ENCODE measurements around the gene PUSL1. TPM values are rescaled to one million over a fixed set of nuclear protein-coding genes. Genes with fewer than 3 reads are reported as not detected.

PUSL1 gene
- total RNA-seq, 1 experiment from 2014 or later: 132 TPM

- no peak for ATAC-seq
- H3F3A ChIP-seq (ENCODE audit: low read length, unreplicated experiment): no peaks in the 10 kb centered on the region
- no peaks in the 10 kb centered on the region for H3K27me3 ChIP-seq (ENCODE audit: low read length)
- H3K9ac ChIP-seq (ENCODE audit: low read length): no peak overlapping the region
- BruUV-seq (replicated peaks): no TSS peak
- H3K9me2 ChIP-seq (replicated peaks; ENCODE audit: low read length): no peaks in the 10 kb centered on the region
- no peaks in the 10 kb centered on the region for H3K9me3 ChIP-seq (ENCODE audit: low read length)
- intact Hi-C loops (cut with micrococcal nuclease): no loop called here
- H4K20me1 ChIP-seq (ENCODE audit: low read length): peaks cover 5% of the 10 kb centered on the region; the same call in 1 of the 2 replicates
- H3K4me3 ChIP-seq (ENCODE audit: low read length): no peak overlapping the region
- ChIA-PET POLR2A (ENCODE audit: unreplicated experiment) (no interaction called here), CTCF (no interaction called here)
- no peak overlapping the region for H2AFZ ChIP-seq (ENCODE audit: low read length)
- H3K4me1 ChIP-seq (ENCODE audit: insufficient read depth, low read length): peaks cover 28% of the 10 kb centered on the region
- H3K27ac ChIP-seq (ENCODE audit: low read length): no peak overlapping the region
- peaks cover 56% of the 10 kb centered on the region for H3K36me3 ChIP-seq (ENCODE audit: low read depth, low read length)
- no peak for TF ChIP-seq EZH2phosphoT487 (IDR thresholded peaks at IDR 0.05; ENCODE audit: borderline replicate concordance, low read length)
- no peak for TF ChIP-seq CTCF (conservative IDR thresholded peaks at IDR 0.05; ENCODE audit: low read depth, low read length)
- no peak overlapping the region for H3K4me2 ChIP-seq (ENCODE audit: low read length)
- no peak for DNase-seq
- H3K79me2 ChIP-seq (ENCODE audit: low read length): peaks cover 49% of the 10 kb centered on the region
Measured at GRCh38 chr1:1340791-1341548, 32.6 kb downstream of the PUSL1 start.

- Histone ChIP-seq H3K79me2 (ENCODE audit: low read length) (peaks cover 55% of the 10 kb centered on the region), H2AFZ (ENCODE audit: low read length) (no peak overlapping the region), H3K27me3 (ENCODE audit: low read length) (no peaks in the 10 kb centered on the region), H3K4me3 (ENCODE audit: low read length) (no peak overlapping the region), H3K9me3 (ENCODE audit: low read length) (no peaks in the 10 kb centered on the region), H3K9me2 (replicated peaks; ENCODE audit: low read length) (no peaks in the 10 kb centered on the region), H3K36me3 (ENCODE audit: low read depth, low read length) (peaks cover 50% of the 10 kb centered on the region), H3K4me2 (ENCODE audit: low read length) (no peak overlapping the region), H3K9ac (ENCODE audit: low read length) (no peak overlapping the region), H3K4me1 (ENCODE audit: insufficient read depth, low read length) (peaks cover 34% of the 10 kb centered on the region), H3K27ac (ENCODE audit: low read length) (no peak overlapping the region), H4K20me1 (ENCODE audit: low read length) (peaks cover 5% of the 10 kb centered on the region; the same call in 1 of the 2 replicates), H3F3A (ENCODE audit: low read length, unreplicated experiment) (no peaks in the 10 kb centered on the region)
- ChIA-PET POLR2A (ENCODE audit: unreplicated experiment) (no interaction called here), CTCF (no interaction called here)
- no peak for DNase-seq
- TF ChIP-seq EZH2 (IDR thresholded peaks at IDR 0.05; ENCODE audit: low read length, unreplicated experiment) (no peak), CTCF (conservative IDR thresholded peaks at IDR 0.05; ENCODE audit: low read depth, low read length) (no peak), EZH2phosphoT487 (IDR thresholded peaks at IDR 0.05; ENCODE audit: borderline replicate concordance, low read length) (no peak)
- BruUV-seq (replicated peaks): no TSS peak
- no peak for ATAC-seq
- intact Hi-C loops (cut with micrococcal nuclease): no loop called here
Measured at GRCh38 chr1:1341549-1342021, 33.2 kb downstream of the PUSL1 start.

- Histone ChIP-seq H3K36me3 (ENCODE audit: low read depth, low read length) (peaks cover 46% of the 10 kb centered on the region), H3K79me2 (ENCODE audit: low read length) (peaks cover 60% of the 10 kb centered on the region), H4K20me1 (ENCODE audit: low read length) (peaks cover 5% of the 10 kb centered on the region; the same call in 1 of the 2 replicates), H3K9ac (ENCODE audit: low read length) (no peak overlapping the region), H3K9me3 (ENCODE audit: low read length) (no peaks in the 10 kb centered on the region), H3K9me2 (replicated peaks; ENCODE audit: low read length) (no peaks in the 10 kb centered on the region), H3K4me3 (ENCODE audit: low read length) (no peak overlapping the region), H3K27ac (ENCODE audit: low read length) (no peak overlapping the region), H3F3A (ENCODE audit: low read length, unreplicated experiment) (no peaks in the 10 kb centered on the region), H3K27me3 (ENCODE audit: low read length) (no peaks in the 10 kb centered on the region), H3K4me2 (ENCODE audit: low read length) (no peak overlapping the region), H3K4me1 (ENCODE audit: insufficient read depth, low read length) (peaks cover 39% of the 10 kb centered on the region), H2AFZ (ENCODE audit: low read length) (no peak overlapping the region)
- intact Hi-C loops (cut with micrococcal nuclease): no loop called here
- DNase-seq (no peak), ATAC-seq (no peak)
- TF ChIP-seq EZH2phosphoT487 (IDR thresholded peaks at IDR 0.05; ENCODE audit: borderline replicate concordance, low read length): no peak
- ChIA-PET POLR2A (ENCODE audit: unreplicated experiment) (no interaction called here), CTCF (no interaction called here)
- no TSS peak for BruUV-seq (replicated peaks)
Measured at GRCh38 chr1:1342061-1342562, 33.7 kb downstream of the PUSL1 start.

All from PC-3 (cell line).